Body of pancreas (tissue), 4 donors: Measurements from ENCODE around the gene TELO2. TPM values are rescaled to one million over a fixed set of nuclear protein-coding genes. Genes with fewer than 3 reads are reported as not detected.

ENCODE experiments used
- ATAC-seq: fragments of 150-250 bp; one replicate; pipeline ENCODE4 v1.9.1; 2016
- DNase-seq, 4 donors: peaks; one replicate each; pipeline ENCODE4 v3.0.0-alpha.2; 2019
- H3K27ac ChIP-seq, 4 donors: fragments of 200-600 bp; sonication (generic); 1 replicate in 3 of 4; 2 replicates in 1 of 4; pipeline versions ENCODE4 v1.5.1 to v1.6.1; 2016 to 2019; ENCODE audit warnings: mild to moderate bottlenecking in 1 of 4, mixed read lengths in 1 of 4, moderate library complexity in 1 of 4
- H3K27me3 ChIP-seq, 2 donors: fragments of 200-600 bp; sonication (generic); one replicate each; pipeline ENCODE4 v1.6.0; 2016; ENCODE audit warnings: mild to moderate bottlenecking in 1 of 2
- H3K36me3 ChIP-seq, 2 donors: fragments of 200-600 bp; sonication (generic); replicated peaks in 1 of 2; 2 replicates each; pipeline ENCODE4 v1.5.1; 2016; ENCODE audit warnings: low read depth in 2 of 2; ENCODE audit not compliant: insufficient read depth in 1 of 2
- H3K4me1 ChIP-seq: fragments of 200-600 bp; sonication (generic); one replicate; pipeline ENCODE4 v1.6.0; 2016
- H3K4me3 ChIP-seq, 2 donors: fragments of 200-600 bp; sonication (generic); 1 replicate in 1 of 2; 2 replicates in 1 of 2; pipeline ENCODE4 v1.5.1; 2016 to 2019
- H3K9me3 ChIP-seq, 3 donors: fragments of 200-600 bp; sonication (generic); 1 replicate in 2 of 3; 2 replicates in 1 of 3; pipeline ENCODE4 v1.5.1; 2016
- POLR2A ChIP-seq, 3 donors: fragments of 450-650 bp; IDR thresholded peaks; one replicate each; pipeline ENCODE4 v1.6.1; 2016; ENCODE audit warnings: antibody characterized with exemption in 3 of 3, mild to moderate bottlenecking in 2 of 3
- WGBS, 2 donors: methylation state at CpG; one replicate each; pipeline ENCODE4 v1.1.5; 2017; 5-methylcytosine and 5-hydroxymethylcytosine counted together
- intact Hi-C: fragments of 100-400 bp; cut with DNase I; formaldehyde crosslinking; loops from one replicate; pipeline ENCODE4 v1.15.1; 2023
- total RNA-seq, 2 donors: library from RNA; depleted of rRNA; stranded (reverse); fragments of >200 nt; gene quantifications; one replicate each; pipeline ENCODE4 v1.1.0, GENCODE V29; 2016
- TF ChIP-seq, protein P1 (sequence below), 7 experiments: fragments of 450-650 bp in 4 of 7; fragments of 200-600 bp in 3 of 7; sonication (generic) in 3 of 7; IDR thresholded peaks; one replicate each; pipeline ENCODE4 v1.5.1; 2016 to 2019; ENCODE audit warnings: antibody characterized with exemption in 7 of 7

The TELO2 gene
- total RNA-seq, 2 donors from 2014 or later = 25.4 to 76.5 TPM

DNA sequence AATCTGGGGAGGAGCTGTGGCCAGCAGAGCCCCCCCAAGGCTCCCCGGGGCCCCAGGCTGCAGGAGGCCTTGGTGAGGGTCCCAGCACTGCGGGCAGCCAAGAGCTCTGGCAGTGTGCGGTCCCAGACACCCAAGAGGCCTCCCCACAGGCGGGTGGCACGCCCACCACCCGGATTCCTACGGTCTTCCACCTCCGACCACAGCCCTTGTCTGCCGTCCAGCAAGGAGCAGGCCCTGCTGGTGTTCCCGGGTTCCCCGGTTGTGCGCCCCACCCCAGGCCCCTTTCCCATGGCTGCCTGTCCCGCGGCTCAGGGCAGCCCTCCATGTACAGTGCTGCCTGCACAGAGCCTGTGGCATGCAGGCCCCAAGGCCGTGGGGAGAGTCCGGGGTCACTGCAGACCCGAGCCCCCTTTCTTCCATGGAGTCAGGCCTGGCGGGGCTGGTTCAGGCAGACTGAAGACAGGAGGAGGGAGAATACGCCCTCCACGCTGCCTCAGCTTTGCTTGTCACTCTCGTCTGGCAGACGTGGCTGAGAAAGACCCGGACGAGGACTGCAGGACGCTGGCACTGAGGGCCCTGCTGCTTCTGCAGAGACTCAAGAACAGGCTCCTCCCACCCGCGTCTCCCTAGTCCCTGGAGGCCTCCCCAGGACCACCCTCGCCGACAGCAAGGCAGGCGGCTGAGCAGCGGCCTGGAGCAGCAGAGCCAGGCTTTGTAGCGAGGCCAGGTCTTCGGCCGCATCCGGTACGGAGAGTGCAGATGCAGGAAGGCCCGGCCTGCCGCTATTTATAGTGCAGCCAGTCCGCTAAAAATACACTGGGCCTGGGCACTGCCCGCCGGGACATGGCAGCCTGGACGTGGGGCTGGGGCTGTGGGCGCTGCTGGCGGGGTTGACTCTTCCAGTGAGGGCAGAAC is 16.4 kb downstream of the TELO2 start:
- peaks cover 0 to 2% of the 10 kb centered on the region in 2 donors for H3K36me3 ChIP-seq
- H3K9me3 ChIP-seq = no peaks in the 10 kb centered on the region
- no peak for DNase-seq
- no peak for TF ChIP-seq POLR2A (IDR thresholded peaks at IDR 0.05)
- TF ChIP-seq, protein P1, sequence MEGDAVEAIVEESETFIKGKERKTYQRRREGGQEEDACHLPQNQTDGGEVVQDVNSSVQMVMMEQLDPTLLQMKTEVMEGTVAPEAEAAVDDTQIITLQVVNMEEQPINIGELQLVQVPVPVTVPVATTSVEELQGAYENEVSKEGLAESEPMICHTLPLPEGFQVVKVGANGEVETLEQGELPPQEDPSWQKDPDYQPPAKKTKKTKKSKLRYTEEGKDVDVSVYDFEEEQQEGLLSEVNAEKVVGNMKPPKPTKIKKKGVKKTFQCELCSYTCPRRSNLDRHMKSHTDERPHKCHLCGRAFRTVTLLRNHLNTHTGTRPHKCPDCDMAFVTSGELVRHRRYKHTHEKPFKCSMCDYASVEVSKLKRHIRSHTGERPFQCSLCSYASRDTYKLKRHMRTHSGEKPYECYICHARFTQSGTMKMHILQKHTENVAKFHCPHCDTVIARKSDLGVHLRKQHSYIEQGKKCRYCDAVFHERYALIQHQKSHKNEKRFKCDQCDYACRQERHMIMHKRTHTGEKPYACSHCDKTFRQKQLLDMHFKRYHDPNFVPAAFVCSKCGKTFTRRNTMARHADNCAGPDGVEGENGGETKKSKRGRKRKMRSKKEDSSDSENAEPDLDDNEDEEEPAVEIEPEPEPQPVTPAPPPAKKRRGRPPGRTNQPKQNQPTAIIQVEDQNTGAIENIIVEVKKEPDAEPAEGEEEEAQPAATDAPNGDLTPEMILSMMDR (IDR thresholded peaks at IDR 0.05) = no peak
- peak overlapping the region in 2 of 4 donors; percentile 24 to 32 for H3K27ac ChIP-seq
- 83 to 89% methylated on average over 30 to 36 of the region's 44 CpGs for WGBS, 2 donors
- ATAC-seq = peak; percentile 18
- H3K4me1 ChIP-seq = no peaks in the 10 kb centered on the region
- H3K27me3 ChIP-seq = no peaks in the 10 kb centered on the region
- intact Hi-C loops = no loop called here
- no peak overlapping the region for H3K4me3 ChIP-seq

DNA sequence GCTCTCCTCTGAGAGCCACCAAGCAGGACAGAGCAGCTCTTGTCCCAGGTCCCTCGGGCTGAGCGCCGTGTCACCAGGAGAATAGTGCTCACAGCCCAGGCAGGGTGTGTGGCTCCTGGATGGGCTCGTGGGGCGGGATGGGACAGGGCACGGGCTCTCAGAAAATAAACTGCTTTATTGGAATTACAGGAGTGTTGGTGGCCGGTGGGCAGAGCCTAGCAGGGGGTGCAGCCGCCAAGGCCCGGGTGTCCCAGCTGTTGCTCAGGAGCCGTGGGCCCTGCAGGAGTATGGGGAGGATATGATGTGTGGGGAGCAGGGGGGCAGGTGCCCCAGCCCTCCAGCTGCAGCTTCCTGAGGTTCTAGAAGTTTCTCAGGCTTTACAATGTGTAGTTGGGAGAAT is 17.1 kb downstream of the TELO2 start:
- DNase-seq (no peak), ATAC-seq (no peak)
- no peaks in the 10 kb centered on the region for H3K27me3 ChIP-seq
- no peaks in the 10 kb centered on the region for H3K9me3 ChIP-seq
- H3K36me3 ChIP-seq = peaks cover 0 to 2% of the 10 kb centered on the region in 2 donors
- peak overlapping the region in 2 of 4 donors; percentile 24 to 32 for H3K27ac ChIP-seq
- 78 to 82% methylated on average over 5 to 10 of the region's 10 CpGs for WGBS, 2 donors
- no peaks in the 10 kb centered on the region for H3K4me1 ChIP-seq
- no peak overlapping the region for H3K4me3 ChIP-seq
- no peak for TF ChIP-seq POLR2A (IDR thresholded peaks at IDR 0.05)
- TF ChIP-seq, protein P1 (IDR thresholded peaks at IDR 0.05) = no peak
- intact Hi-C loops = no loop called here

DNA sequence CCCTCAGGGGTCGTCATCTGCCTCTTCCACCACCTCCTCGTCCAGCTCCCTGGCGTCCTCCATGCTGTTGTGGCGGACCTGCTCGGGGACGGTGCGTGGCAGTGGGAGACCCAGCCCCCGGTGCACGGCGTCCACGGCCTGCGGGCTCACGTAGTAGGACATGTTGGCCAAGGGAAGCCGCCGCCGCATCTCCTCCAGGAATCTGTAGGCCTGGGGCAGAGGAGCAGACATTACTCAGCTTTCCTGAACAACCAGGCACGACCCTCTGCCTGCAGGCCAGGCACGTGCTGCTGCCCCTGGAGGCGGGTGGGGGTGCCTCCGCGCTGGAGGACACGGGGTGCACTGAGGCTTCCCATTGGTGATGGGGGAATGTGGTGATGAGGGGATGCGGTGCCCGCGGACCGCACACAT is 17.8 kb downstream of the TELO2 start:
- TF ChIP-seq, protein P1 (IDR thresholded peaks at IDR 0.05) = no peak
- TF ChIP-seq POLR2A (IDR thresholded peaks at IDR 0.05) = no peak
- H3K27ac ChIP-seq = no peak overlapping the region
- ATAC-seq (no peak), DNase-seq (no peak)
- intact Hi-C loops = no loop called here
- peaks cover 0 to 2% of the 10 kb centered on the region in 2 donors for H3K36me3 ChIP-seq
- H3K4me1 ChIP-seq = no peaks in the 10 kb centered on the region
- H3K4me3 ChIP-seq = no peak overlapping the region
- no peaks in the 10 kb centered on the region for H3K27me3 ChIP-seq
- H3K9me3 ChIP-seq = no peaks in the 10 kb centered on the region
- WGBS, 2 donors = 92 to 95% methylated on average over 18 to 26 of the region's 26 CpGs

DNA sequence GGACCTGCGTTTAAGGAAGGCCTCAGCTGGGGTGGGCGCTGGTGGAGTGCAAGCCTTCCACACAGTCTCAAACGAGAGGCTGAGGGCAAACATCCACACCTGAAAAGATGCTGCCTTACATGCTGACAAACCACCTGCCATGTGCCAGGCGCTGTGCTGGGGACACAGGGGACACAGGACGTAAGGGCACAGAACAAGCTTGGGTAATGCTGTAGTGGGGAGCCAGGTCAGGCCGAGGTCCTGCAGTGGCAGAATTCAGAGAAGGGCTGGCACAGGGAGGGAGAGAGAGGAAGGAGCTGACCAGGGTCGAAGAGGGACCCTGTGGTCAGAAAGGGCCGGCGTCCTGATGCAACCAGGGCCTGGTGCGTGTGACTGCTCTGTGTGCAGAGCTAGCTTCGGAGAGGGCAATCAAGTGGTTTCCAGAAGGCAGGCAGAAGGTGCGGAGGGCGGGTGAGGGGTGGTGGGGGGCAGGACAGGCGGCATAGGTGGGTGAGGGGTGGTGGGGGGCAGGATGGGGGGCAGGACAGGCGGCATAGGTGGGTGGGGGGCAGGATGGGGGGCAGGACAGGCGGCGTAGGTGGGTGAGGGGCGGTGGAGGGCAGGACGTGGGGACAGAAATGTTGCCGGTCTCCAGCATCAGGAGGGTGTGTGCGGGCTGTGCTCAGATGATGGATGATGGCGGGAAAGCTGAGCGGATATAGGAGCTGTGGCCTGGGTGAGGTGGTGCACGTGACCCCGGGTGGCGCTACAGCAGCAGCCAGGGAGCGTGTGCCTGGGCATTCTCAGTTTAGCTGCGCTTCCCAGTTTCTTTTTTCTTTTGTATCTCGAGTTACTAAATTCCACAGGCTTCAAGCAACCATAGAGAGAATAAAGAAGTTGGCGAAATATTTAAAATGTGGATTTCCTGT is 18.8 kb downstream of the TELO2 start:
- intact Hi-C loops = no loop called here
- Histone ChIP-seq H3K4me1 (no peaks in the 10 kb centered on the region), H3K9me3 (no peaks in the 10 kb centered on the region), H3K27me3 (no peaks in the 10 kb centered on the region), H3K36me3 (peaks cover 0 to 2% of the 10 kb centered on the region in 2 donors), H3K4me3 (no peak overlapping the region), H3K27ac (no peak overlapping the region)
- no peak for ATAC-seq
- no peak for TF ChIP-seq POLR2A (IDR thresholded peaks at IDR 0.05)
- 85 to 86% methylated on average over 29 to 30 of the region's 30 CpGs for WGBS, 2 donors
- no peak for DNase-seq

DNA sequence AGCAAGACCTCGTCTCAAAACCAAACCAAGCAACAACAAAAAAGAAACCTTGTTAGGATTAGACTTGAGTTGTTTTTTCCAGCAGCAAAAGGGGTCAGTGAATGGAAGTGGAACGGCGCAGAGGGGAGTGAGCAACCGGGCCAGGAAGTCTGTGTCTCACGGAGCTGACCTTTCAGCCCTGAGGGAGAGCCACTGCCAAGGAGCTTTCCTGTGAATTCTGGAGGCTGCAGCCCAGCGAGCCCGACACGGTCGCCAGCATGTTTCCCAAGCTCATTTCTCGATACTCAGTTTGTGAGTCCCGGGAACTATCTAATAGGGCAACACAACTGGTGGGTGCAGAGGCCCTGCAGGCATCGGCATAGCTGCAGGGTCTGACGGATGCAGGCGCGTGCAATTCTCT is 19.6 kb downstream of the TELO2 start:
- Histone ChIP-seq H3K36me3 (peaks cover 0 to 2% of the 10 kb centered on the region in 2 donors), H3K9me3 (no peaks in the 10 kb centered on the region), H3K27me3 (no peaks in the 10 kb centered on the region), H3K27ac (no peak overlapping the region), H3K4me1 (no peaks in the 10 kb centered on the region), H3K4me3 (no peak overlapping the region)
- intact Hi-C loops = no loop called here
- DNase-seq (no peak), ATAC-seq (no peak)
- no peak for TF ChIP-seq POLR2A (IDR thresholded peaks at IDR 0.05)
- TF ChIP-seq, protein P1 (IDR thresholded peaks at IDR 0.05) = no peak
- WGBS, 2 donors = 80 to 94% methylated on average over 11 to 15 of the region's 15 CpGs
